GM19025 (cell line): ENCODE data around the gene CASKIN2.
"Not testable (repeated sequence)": the region's sequence is repeated elsewhere in the genome, so short reads cannot be mapped to it uniquely, and the experiment has no call there.

Experiments
- ATAC-seq: cut with Tn5 transposase; IDR thresholded peaks from one replicate; pipeline ENCODE4 v1.9.1; 2021; ENCODE audit warnings: mild to moderate bottlenecking, low read depth, moderate library complexity; ENCODE audit not compliant: unreplicated experiment

The CASKIN2 gene

DNA sequence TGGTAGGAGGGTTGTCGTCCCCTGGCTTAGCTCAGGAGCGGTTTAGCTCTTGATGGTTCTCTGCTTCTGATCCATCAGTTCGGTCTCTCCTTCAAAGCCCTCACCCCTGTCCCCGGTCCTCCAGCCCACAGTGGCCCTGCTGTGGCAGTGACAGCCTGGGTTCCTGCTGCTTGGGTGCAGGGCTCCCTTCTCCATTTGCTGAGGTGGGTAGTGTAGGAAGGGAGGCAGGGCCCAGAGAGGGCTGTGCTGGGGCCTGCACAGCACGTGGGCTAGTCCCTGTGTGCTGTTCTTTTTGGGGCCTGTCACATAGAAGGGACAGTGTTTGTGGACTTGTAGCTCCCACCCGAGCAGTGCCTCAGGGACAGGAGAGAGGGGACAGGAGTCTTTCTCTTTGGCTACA is 40.6 kb downstream of the CASKIN2 start:
- no peak for ATAC-seq

DNA sequence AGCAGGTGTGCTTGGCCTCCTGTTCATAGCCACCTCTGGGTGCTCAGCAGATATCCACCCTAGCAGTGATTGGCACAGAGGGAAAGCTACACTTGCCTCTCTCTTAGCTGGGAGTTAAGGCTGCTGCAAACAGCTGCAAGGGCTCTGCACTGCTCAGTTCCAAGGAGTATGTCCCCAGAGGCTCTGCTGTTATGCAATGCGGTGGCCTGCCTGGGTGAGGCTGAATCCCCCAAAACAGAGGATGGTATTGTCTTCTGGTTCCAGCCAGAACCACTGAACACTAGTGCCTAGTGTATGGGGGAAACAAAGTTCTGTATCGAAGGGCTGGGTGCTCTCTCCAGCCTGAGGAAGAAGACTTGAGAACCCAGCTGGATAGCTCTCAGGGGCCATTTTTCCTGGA is 42.1 kb downstream of the CASKIN2 start:
- no peak for ATAC-seq

DNA sequence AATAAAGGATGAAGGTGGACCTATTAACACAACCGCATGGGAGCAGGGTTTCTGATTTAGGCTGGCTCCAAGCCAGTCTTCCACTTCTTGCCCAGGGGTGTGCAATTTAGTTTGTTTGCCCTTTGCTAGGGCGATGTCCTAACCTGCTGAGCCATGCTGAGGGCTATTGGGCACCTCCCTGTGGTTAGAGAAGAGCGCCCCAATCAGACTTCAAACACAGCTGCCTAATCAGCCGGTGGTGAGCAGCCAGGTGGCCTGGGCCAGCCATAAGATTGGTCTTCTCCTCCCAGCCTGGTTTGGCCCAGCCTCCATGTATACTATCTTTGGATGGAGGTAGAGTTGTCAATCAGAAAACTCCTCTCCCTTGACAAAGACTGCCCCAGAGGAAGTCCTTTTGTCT is 43.2 kb downstream of the CASKIN2 start:
- ATAC-seq: no peak

DNA sequence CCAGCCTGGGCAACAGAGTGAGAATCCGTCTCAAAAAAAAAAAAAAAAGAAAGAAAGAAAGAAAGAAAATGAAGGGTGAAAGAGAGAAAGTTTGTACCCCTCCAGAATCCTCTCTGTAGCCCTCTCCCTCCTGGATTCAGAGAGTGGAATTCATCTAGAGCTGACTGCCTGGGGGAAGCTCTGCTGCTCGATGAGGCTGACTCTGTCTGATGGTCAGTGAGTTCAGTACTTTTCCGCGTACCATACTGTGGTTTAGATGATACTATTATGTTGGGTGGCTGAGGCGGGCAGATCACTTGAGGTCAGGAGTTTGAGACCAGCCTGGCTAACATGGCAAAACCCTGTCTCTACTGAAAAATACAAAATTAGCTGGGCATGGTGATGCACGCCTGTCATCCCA is 44.1 kb downstream of the CASKIN2 start:
- no peak for ATAC-seq

DNA sequence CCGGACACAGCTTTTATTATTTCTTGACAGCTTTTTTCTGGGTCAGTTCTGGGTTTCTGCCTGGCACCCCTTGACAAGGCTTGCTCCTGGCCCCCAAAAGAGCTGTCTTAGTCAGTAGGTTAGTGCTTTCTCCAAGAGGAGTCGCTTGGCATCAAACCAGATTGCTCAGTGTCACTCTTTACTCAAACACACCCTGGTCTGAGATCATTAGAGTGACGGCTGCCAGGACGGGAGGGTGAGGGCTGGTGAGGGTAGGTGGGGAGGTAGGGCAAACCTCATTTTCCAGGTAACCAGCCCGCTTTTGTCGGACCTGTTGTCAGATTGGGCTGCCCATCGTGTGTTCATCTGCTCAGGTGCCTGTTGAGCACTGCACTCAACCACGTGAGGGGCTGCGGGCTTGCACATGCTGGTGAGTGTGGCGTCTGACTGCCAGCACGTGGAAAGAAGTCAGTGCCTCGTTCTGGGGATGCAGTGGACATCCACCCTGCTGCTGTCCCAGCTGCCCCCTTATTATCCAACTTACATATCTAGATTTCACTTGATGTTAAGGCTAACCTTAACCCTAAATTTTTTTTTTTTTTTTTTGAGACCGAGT is 46.5 kb downstream of the CASKIN2 start:
- ATAC-seq: no peak

DNA sequence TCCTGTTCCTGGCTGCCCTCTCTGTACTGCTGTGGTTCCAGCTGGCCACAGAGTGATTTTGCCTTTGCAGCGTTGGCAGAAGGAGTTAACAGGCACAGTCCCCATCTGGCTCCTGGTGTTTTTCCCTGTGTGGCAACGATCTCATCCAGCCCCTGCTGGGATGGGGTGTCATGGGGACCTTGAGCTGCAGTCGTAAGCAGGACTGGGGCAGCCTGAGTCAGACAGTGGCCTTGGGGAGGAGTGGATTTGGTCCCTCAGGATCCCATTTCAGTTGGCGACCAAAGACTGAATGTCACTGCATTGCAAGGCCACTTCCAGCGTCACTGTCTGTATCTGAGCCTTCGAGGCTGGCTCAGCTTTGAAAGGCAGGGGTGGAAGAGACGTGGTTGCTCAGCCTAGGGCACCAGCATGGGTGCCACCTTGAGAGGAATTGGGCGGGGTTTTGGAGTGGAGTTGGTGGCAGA is 47.0 kb downstream of the CASKIN2 start:
- no peak for ATAC-seq

DNA sequence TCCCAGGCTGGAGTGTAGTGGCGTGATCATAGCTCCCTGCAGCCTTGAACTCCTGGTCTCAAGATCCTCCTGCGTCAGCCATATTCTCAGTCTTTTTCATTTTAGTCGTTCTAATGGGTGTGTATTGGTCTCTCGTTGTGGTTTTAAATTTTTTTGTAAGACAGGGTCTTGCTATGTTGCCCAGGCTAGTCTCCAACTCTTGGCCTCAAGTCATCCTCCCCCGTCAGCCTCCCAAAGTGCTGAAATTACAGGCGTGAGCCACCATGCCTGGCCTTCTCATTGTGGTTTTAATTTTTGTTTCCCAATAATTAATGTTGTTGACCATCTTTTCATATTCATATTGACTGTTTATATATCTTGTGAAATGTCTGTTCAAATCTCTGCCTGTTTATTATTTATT is 50.3 kb downstream of the CASKIN2 start:
- no peak for ATAC-seq

DNA sequence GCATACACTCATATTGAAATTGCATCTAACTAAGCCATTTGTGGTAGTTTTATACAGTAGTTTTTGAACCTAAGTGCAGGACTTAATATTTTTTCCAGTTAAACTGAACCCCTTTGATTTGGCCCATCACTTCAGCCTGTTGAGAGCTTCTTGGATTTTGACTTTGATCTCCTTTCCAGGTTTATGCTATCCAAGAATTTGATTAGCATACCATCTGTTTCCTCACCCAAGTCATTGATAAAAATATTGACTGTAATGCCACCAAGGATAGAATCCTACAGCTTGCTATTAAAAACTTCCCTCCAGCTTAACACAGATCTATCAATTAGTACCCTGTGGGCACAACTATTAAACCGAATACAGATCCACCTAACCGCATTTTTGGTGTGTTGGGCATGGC is 51.7 kb downstream of the CASKIN2 start:
- no peak for ATAC-seq

DNA sequence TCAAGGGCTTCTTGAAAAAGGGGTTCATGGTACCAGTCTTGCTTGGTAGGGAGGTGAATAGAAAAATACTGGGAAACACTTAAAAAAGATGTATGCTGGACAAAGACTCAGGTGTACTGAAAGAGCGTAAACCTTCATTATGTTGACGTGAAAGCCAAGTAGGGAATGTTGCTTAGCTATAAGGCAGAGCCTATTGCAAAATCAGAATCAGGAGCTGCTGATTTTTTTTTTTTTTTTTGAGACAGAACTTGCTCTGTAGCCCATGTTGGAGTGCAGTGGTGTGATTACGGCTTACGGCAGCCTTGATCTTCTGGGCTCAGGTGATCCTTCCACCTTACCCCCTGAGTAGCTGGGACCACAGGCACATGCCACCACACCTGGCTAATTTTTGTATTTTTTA is 55.0 kb downstream of the CASKIN2 start:
- no peak for ATAC-seq

DNA sequence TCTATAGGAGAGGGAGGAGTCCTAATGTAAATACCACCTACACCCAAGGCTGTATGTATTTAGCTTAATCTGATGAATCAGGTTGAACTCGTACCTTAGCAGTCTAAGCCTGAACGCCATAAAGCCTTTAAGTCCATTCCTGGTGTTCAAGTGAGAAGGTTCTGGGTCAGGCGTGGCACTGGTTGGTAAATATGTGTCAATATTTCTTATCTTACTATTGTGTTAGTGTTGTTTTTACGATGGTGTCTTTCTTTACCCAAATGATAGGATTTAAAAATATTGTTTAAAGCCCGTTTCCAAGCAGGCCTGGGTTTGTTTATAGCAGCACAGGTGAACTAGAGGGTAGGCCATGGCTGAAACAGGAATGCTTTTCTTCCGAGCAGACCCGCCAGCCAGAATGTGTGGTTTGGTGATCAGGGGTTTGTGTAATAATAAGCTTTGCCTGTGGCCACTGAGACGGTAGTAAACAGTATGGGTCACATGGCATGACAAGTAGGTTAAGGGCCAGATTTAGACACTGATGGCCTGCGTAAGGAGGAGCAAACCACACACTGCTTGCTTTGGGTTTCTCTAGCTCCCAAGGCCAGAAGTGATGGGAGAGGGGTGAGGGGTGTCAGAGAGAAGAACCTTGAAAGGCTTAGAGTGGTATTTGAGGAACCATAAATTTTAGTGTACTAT is 55.6 kb downstream of the CASKIN2 start:
- ATAC-seq: no peak

DNA sequence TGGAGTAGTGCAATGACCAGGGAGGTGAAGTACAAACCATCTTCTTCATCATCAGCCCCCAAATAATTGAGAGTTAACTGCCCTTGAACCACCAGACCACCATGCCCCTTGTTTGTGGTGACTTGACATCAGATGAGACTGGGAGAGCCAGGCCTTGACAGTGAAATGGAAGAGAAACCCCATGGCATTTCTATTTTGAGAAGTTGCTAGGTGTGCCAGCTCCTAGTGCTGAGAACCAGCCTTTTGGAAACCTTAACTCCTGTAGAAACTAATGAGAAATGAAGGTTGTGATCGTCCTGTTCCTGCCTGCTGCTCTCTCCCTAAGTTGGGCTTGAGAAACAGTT is 56.1 kb downstream of the CASKIN2 start:
- no peak for ATAC-seq

DNA sequence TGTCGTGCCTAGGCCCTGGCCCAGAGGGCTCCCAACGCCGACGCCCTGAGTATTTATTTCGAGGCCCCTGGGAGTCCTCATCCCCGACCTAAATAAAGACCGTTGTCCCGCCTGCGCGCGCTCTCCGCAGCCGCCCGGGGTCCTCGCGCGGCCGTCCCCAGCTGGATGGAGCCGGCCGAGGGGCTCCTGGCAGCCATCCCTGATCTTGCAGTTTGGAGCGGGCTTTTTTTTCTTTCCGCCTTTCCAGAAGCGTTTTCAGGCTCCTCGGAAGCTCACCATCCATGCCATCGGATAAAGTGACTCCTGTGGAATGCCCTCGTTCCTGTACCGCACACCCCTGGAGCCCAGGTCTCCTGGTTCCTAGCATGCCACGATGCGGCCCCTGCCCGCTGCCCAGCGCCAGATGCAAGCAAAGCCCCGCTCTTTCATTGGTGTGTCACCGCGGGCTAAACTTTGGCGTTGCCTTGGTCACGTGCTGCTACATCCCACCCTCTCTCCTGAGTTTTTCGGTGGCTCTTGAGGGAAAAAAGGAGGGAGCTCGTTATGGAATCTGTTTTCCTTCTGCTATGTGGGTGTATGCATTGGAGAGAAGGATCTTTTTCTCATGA is 58.2 kb downstream of the CASKIN2 start:
- no peak for ATAC-seq

DNA sequence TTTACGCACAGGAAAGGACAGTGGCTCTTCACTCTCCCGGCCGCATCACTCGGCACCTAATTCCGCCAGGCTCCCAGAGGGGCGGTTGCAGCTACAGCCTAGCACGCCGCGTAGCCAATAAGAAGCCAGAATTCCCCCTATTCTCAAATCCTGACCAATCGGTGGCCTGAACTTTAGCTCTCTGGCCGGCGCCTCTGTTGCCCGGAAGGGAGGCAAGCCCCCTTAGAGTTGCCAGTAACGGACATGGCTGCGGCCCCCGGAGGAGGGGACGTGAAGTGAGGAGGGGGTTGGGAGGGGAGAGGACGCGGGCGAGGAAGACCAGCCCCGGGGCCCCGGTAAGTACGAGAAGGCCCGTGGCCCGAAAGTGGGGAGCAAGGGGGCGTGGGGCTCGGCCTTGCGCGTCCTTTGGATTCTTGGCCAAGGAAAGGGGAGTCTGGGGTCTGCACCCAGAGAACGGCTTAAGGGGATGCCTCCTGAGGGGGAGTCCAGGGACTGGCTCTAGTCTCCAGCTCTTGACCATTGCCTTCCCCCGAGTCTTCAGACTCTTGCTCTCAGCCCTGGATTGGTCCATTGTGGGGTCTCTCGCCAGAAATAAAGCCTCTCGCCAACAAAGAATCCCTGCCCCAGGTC is 58.8 kb downstream of the CASKIN2 start, which contains the start of gene TMEM94:
TMEM94 (plus strand) TSS at position 219 of the 630 bp plus-strand sequence. CDS start 15,271 bp downstream, outside the sequence.
- ATAC-seq: peak; percentile 94

DNA sequence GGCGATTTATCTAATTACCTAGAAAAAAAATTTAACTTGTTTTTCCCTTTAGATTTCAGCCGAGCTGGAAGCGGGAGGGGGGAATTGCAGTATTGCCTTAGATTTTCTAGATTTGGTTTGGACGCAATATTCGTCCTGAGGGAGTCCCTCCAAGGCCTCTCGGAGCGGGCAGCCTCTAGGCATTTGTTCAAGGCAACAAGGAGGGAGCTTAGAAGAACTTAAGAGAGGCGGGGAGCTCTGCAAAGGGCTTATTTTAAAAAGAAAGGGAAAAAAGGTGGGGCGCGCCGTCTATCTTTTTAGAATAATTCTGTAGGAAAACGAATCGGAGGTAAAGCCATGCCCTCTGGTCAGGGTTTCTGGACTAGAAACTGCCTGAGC is 59.3 kb downstream of the CASKIN2 start:
- no peak for ATAC-seq

DNA sequence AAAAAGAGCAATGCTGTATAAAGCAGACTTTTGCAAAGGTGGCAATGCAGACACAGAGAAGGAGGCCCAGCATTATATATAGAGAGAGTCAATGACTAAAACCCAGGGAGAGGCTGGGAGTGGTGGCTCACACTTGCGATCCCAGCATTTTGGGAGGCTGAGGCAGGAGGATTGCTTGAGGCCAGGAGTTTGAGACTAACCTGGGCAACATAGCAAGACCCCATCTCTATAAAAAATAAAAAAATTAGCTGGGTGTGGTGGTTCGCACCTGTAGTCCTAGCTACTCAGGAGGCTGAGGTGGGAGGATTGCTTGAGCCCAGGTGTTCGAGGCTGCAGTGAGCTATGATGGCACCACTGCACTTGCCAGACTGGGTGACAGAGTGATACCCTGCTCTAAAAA is 60.7 kb downstream of the CASKIN2 start:
- not testable (repeated sequence) for ATAC-seq

DNA sequence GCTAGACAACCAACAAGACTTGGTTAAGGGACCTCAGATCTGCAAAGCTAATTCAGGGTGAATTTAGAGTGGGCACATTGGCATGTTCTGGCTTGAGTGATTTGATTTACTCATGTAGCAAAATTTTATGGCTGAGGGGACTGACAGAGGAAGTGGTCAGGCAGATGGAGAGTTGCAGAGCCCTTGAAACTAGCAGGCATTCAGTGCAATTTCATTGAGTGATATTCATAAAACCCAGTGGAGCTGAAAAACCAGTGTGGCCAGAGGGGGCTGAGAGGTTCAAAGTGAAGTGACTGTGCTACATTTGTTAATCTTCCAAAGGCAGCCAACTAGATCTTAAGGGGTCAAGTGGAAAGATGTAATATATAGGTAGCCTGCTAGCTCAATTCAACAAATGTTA is 61.1 kb downstream of the CASKIN2 start:
- ATAC-seq: no peak

DNA sequence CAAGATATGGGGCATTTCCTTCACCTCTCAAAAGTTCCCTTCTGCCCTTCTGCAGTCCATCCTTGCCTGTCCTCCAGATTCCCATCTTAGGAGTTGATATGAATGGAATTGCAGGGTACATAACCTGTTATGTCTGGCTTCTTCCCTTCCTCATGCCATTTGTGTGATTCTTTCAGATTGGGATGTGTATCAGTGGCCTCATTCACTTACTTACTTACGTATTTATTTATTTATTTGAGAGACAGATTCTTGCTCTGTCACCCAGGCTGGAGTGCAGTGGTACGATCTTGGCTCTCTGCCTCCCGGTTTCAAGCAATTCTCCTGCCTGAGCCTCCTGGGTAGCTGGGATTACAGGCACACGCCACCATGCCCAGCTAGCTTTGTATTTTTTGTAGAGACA is 65.1 kb downstream of the CASKIN2 start:
- no peak for ATAC-seq
